GM19238 (cell line): ENCODE data around the gene MTMR11.

Experiments
- DNase-seq: peaks from one replicate; pipeline ENCODE4 v3.0.0; 2011; ENCODE audit warnings: low spot score; ENCODE audit not compliant: insufficient read length

Gene MTMR11

GRCh38 chr1:149936992-149937705 lies 470 bp upstream of the MTMR11 start:
- no peak for DNase-seq

- no peak for DNase-seq
These were observed 2.3 kb downstream of the MTMR11 start for GRCh38 chr1:149934356-149934755.

GRCh38 chr1:149933208-149933607 lies 3.5 kb downstream of the MTMR11 start:
- no peak for DNase-seq

GRCh38 chr1:149932474-149932873 lies 4.2 kb downstream of the MTMR11 start:
- DNase-seq: no peak

GRCh38 chr1:149931212-149931790 lies 5.4 kb downstream of the MTMR11 start:
- DNase-seq: no peak

GRCh38 chr1:149929856-149930255 lies 6.8 kb downstream of the MTMR11 start:
- DNase-seq: no peak

- DNase-seq: no peak
These were observed 8.3 kb downstream of the MTMR11 start for GRCh38 chr1:149928401-149928724.

- peak; percentile 87 for DNase-seq
These were observed 8.9 kb downstream of the MTMR11 start, which contains the start of gene SF3B4 for GRCh38 chr1:149927563-149928400. TSS of gene SF3B4 (minus strand) at chr1:149927803. CDS start at chr1:149927759, 44 bp downstream.

GRCh38 chr1:149927056-149927562 lies 9.6 kb downstream of the MTMR11 start:
- no peak for DNase-seq

GRCh38 chr1:149926296-149926695 lies 10.4 kb downstream of the MTMR11 start:
- no peak for DNase-seq

GRCh38 chr1:149925751-149926150 lies 10.9 kb downstream of the MTMR11 start:
- DNase-seq: no peak

- no peak for DNase-seq
These were observed 11.3 kb downstream of the MTMR11 start for GRCh38 chr1:149925345-149925744.

GRCh38 chr1:149923626-149924025 lies 13.1 kb downstream of the MTMR11 start:
- DNase-seq: no peak

- DNase-seq: no peak
These were observed 19.0 kb downstream of the MTMR11 start, which contains the start of gene SV2A for GRCh38 chr1:149917571-149918144. TSS of gene SV2A (minus strand) at chr1:149917844. CDS start at chr1:149913840, 4,004 bp downstream.

- no peak for DNase-seq
These were observed 19.8 kb downstream of the MTMR11 start for GRCh38 chr1:149916898-149917252.

- no peak for DNase-seq
These were observed 20.3 kb downstream of the MTMR11 start for GRCh38 chr1:149916193-149916897.

- no peak for DNase-seq
These were observed 21.1 kb downstream of the MTMR11 start for GRCh38 chr1:149915429-149916192.

GRCh38 chr1:149914545-149914944 lies 22.1 kb downstream of the MTMR11 start:
- no peak for DNase-seq

- DNase-seq: no peak
These were observed 30.1 kb downstream of the MTMR11 start for GRCh38 chr1:149906570-149907075.

GRCh38 chr1:149903836-149904491 lies 32.7 kb downstream of the MTMR11 start:
- no peak for DNase-seq
